Pancreas (tissue), 10 donors: ENCODE measurements around the gene SLC25A12. TPM values are rescaled to one million over a fixed set of nuclear protein-coding genes. Genes with fewer than 3 reads are reported as not detected.

Source experiments
- ATAC-seq, 4 donors: fragments of 200-7000 bp; cut with Tn5 transposase; one replicate each; pipeline versions ENCODE4 v1.8.0 to v1.9.1; 2020; ENCODE audit warnings: mild to moderate bottlenecking in 4 of 4, moderate library complexity in 4 of 4
- DNase-seq, 6 donors: peaks; one replicate each; pipeline ENCODE4 v3.0.0-alpha.2; 2020
- FAIRE-seq: peaks from 2 replicates; lab custom pipeline; 2012; peaks lifted over from hg19 to GRCh38; lab: Jason Lieb, UNC
- H3K27ac ChIP-seq, 4 donors: fragments of 200-600 bp; sonication (generic); 1 replicate in 3 of 4; 2 replicates in 1 of 4; pipeline versions ENCODE4 v1.5.0 to v1.8.0; 2020
- H3K27me3 ChIP-seq, 4 donors: fragments of 200-600 bp; one replicate each; pipeline ENCODE4 v1.8.0; 2021
- H3K36me3 ChIP-seq, 3 donors: fragments of 200-600 bp; sonication (generic) in 1 of 3; one replicate each; pipeline versions ENCODE4 v1.5.0 to v1.8.0; 2020 to 2021
- H3K4me1 ChIP-seq, 3 donors: fragments of 200-600 bp; one replicate each; pipeline ENCODE4 v1.8.0; 2021
- H3K4me3 ChIP-seq, 4 donors: fragments of 200-600 bp; sonication (generic) in 2 of 4; one replicate each; pipeline versions ENCODE4 v1.5.0 to v1.8.0; 2020 to 2021
- H3K9me3 ChIP-seq, 4 donors: fragments of 200-600 bp; one replicate each; pipeline ENCODE4 v1.8.0; 2021
- CTCF ChIP-seq, 4 donors: fragments of 200-600 bp; sonication (generic) in 3 of 4; IDR thresholded peaks; one replicate each; pipeline versions ENCODE4 v1.5.0 to v1.8.0; 2021; ENCODE audit warnings: antibody characterized with exemption in 4 of 4
- WGBS, 2 donors: extraction: QIAGEN DNeasy Blood & Tissue Kit; methylation state at CpG; one replicate each; pipeline ENCODE4 v1.1.7; 2013; 5-methylcytosine and 5-hydroxymethylcytosine counted together
- intact Hi-C, 3 donors: fragments of 100-400 bp; cut with DNase I; formaldehyde crosslinking; loops; one replicate each; pipeline versions ENCODE4 v1.11.1 to v1.14.2; 2022
- polyA plus RNA-seq, 2 donors: library from polyadenylated mRNA; stranded (reverse); fragments of 200-250 nt; gene quantifications; one replicate each; pipeline ENCODE4 v1.2.3, GENCODE V29; 2013
- total RNA-seq, 6 donors: library from RNA; stranded (reverse); fragmentation: NEBNext Ultra II Directional in 4 of 6; extraction: Animal tissue kit (Norgen Biotek cat#: 25700) in 4 of 6; gene quantifications; one replicate each; pipeline versions ENCODE4 v1.2.1 to v1.2.4, GENCODE V29; 2021 to 2023
- donor health status: healthy with polysubstance abuse.
- donor health status: DM: no; HTN: no; CAD: no; lungs with moderate emphysema.
- donor health status: DM: no; HTN: no; CAD: no.
- donor health status: control.
- donor health status: control.
- donor health status: Bipolar disorder and iron deficiency.
- donor health status: DM: yes; HTN: yes; CAD: no.
- donor health status: DM: no; HTN: no; CAD: no.
- donor health status: DM: no; HTN: no; CAD: no.
- donor health status: DM: yes; HTN: yes; CAD: no.

Gene SLC25A12
- total and polyA plus RNA-seq, 8 donors = 1.7 to 8.9 (median 3.0) TPM

- no peak for FAIRE-seq
- WGBS, 2 donors = 75 to 82% methylated on average over 1 of the region's 1 CpG
- H3K36me3 ChIP-seq = no peaks in the 10 kb centered on the region
- intact Hi-C loops = no loop called here
- TF ChIP-seq CTCF (IDR thresholded peaks at IDR 0.05) = no peak
- H3K27ac ChIP-seq = no peak overlapping the region
- DNase-seq = no peak
- H3K9me3 ChIP-seq = no peaks in the 10 kb centered on the region
- H3K4me1 ChIP-seq = peaks cover 0 to 8% (median 0%) of the 10 kb centered on the region in 3 donors
- H3K27me3 ChIP-seq = no peaks in the 10 kb centered on the region
- no peak for ATAC-seq
- no peak overlapping the region for H3K4me3 ChIP-seq
These were observed 14.2 kb downstream of the SLC25A12 start for GRCh38 chr2:171879865-171880264.

- 24 to 46% methylated on average over 2 of the region's 2 CpGs for WGBS, 2 donors
- H3K4me3 ChIP-seq = no peak overlapping the region
- peak; percentile 67 to 83 (median 76) for ATAC-seq
- H3K36me3 ChIP-seq = no peaks in the 10 kb centered on the region
- TF ChIP-seq CTCF (IDR thresholded peaks at IDR 0.05) = no peak
- no peaks in the 10 kb centered on the region for H3K9me3 ChIP-seq
- FAIRE-seq = no peak
- intact Hi-C loops = no loop called here
- no peak for DNase-seq
- no peaks in the 10 kb centered on the region for H3K27me3 ChIP-seq
- no peak overlapping the region for H3K27ac ChIP-seq
- peaks cover 0 to 8% (median 0%) of the 10 kb centered on the region in 3 donors for H3K4me1 ChIP-seq
These were observed 15.5 kb downstream of the SLC25A12 start for GRCh38 chr2:171878481-171878993.

- Histone ChIP-seq H3K4me3 (no peak overlapping the region), H3K27me3 (no peaks in the 10 kb centered on the region), H3K4me1 (peaks cover 0 to 8% (median 0%) of the 10 kb centered on the region in 3 donors), H3K36me3 (no peaks in the 10 kb centered on the region), H3K9me3 (no peaks in the 10 kb centered on the region), H3K27ac (no peak overlapping the region)
- no peak for ATAC-seq
- DNase-seq = no peak
- no peak for TF ChIP-seq CTCF (IDR thresholded peaks at IDR 0.05)
- 88 to 89% methylated on average over 12 of the region's 12 CpGs for WGBS, 2 donors
- intact Hi-C loops = no loop called here
- FAIRE-seq = no peak
These were observed 19.1 kb downstream of the SLC25A12 start for GRCh38 chr2:171874963-171875362.

- TF ChIP-seq CTCF (IDR thresholded peaks at IDR 0.05) = no peak
- Histone ChIP-seq H3K27ac (no peak overlapping the region), H3K4me3 (no peak overlapping the region), H3K36me3 (no peaks in the 10 kb centered on the region), H3K9me3 (no peaks in the 10 kb centered on the region), H3K4me1 (peaks cover 0 to 8% (median 0%) of the 10 kb centered on the region in 3 donors), H3K27me3 (no peaks in the 10 kb centered on the region)
- FAIRE-seq = no peak
- intact Hi-C loops = no loop called here
- no peak for DNase-seq
- 95 to 96% methylated on average over 1 of the region's 1 CpG for WGBS, 2 donors
- ATAC-seq = no peak
These were observed 19.5 kb downstream of the SLC25A12 start for GRCh38 chr2:171874517-171874916.

- H3K36me3 ChIP-seq = no peaks in the 10 kb centered on the region
- DNase-seq (no peak), FAIRE-seq (no peak), ATAC-seq (no peak)
- H3K4me3 ChIP-seq = no peak overlapping the region
- H3K4me1 ChIP-seq = no peaks in the 10 kb centered on the region
- TF ChIP-seq CTCF (IDR thresholded peaks at IDR 0.05) = no peak
- H3K27me3 ChIP-seq = no peaks in the 10 kb centered on the region
- intact Hi-C loops = no loop called here
- no peak overlapping the region for H3K27ac ChIP-seq
- 94 to 95% methylated on average over 5 of the region's 5 CpGs for WGBS, 2 donors
- no peaks in the 10 kb centered on the region for H3K9me3 ChIP-seq
These were observed 29.6 kb downstream of the SLC25A12 start for GRCh38 chr2:171864357-171864985.
